OCI-LY7 (cell line): ENCODE results near the gene SLC37A2. TPM values are rescaled to one million over a fixed set of nuclear protein-coding genes. Genes with fewer than 3 reads are reported as not detected.
A peak's percentile ranks its signal among the peaks of the same experiment; 100 is the strongest.

ENCODE experiments used
- BruUV-seq: library from RNA; stranded (reverse); fragments of 400-500 nt; replicated peaks from 2 replicates; lab custom pipeline; 2021; lab: Mats Ljungman, UMichigan
- CTCF ChIA-PET: fragments of 300-600 bp; sonication (Branson Sonifier 250); formaldehyde crosslinking; loops from one replicate; lab custom pipeline; 2022; ENCODE audit warnings: antibody characterized with exemption; ENCODE audit not compliant: unreplicated experiment; lab: Charles Lee
- POLR2A ChIA-PET: fragments of 300-600 bp; sonication (Branson Sonifier 250); formaldehyde crosslinking; loops from one replicate; lab custom pipeline; 2022; ENCODE audit warnings: antibody characterized with exemption; lab: Charles Lee
- DNase-seq: peaks from one replicate; pipeline ENCODE4 v3.0.0-alpha.2; 2015; ENCODE audit warnings: low spot score
- H2AFZ ChIP-seq: fragments of 200-600 bp; sonication (generic), shearing (Covaris generic); 2 replicates; pipeline ENCODE4 v1.6.1; 2014; ENCODE audit warnings: mild to moderate bottlenecking, antibody characterized with exemption, low read length, moderate library complexity
- H3K27ac ChIP-seq: fragments of 200-600 bp; sonication (generic); 2 replicates; pipeline ENCODE4 v1.5.1; 2014; ENCODE audit warnings: mixed run types, low read depth, mild to moderate bottlenecking, moderate library complexity, low read length, inconsistent platforms; ENCODE audit not compliant: poor library complexity, severe bottlenecking
- H3K36me3 ChIP-seq: fragments of 200-600 bp; sonication (generic); 2 replicates; pipeline ENCODE4 v1.6.1; 2014; ENCODE audit warnings: mild to moderate bottlenecking, antibody characterized with exemption, low read length, moderate library complexity, mixed read lengths; ENCODE audit not compliant: insufficient read depth
- H3K4me1 ChIP-seq: fragments of 200-600 bp; sonication (generic); 2 replicates; pipeline ENCODE4 v1.5.1; 2014; ENCODE audit warnings: mild to moderate bottlenecking, low read length; ENCODE audit not compliant: insufficient read depth, poor library complexity, severe bottlenecking
- H3K4me2 ChIP-seq: fragments of 200-600 bp; sonication (generic); 2 replicates; pipeline ENCODE4 v1.6.1; 2014; ENCODE audit warnings: mild to moderate bottlenecking, low read length
- H3K4me3 ChIP-seq: fragments of 200-600 bp; sonication (generic); 2 replicates; pipeline ENCODE4 v1.5.1; 2014; ENCODE audit warnings: mild to moderate bottlenecking, low read depth, low read length; ENCODE audit not compliant: poor library complexity, severe bottlenecking
- H3K79me2 ChIP-seq: fragments of 200-600 bp; sonication (generic); 2 replicates; pipeline ENCODE4 v1.6.1; 2016; ENCODE audit warnings: low read depth, mild to moderate bottlenecking, low read length, moderate library complexity, mixed read lengths; ENCODE audit not compliant: insufficient read depth
- H3K9me2 ChIP-seq: fragments of 200-600 bp; sonication (generic); 2 replicates; pipeline ENCODE4 v1.6.1; 2016; ENCODE audit warnings: mild to moderate bottlenecking, low read length, mixed read lengths; ENCODE audit not compliant: insufficient read depth
- H3K9me3 ChIP-seq: fragments of 200-600 bp; sonication (generic); 2 replicates; pipeline ENCODE4 v1.6.1; 2014; ENCODE audit warnings: mild to moderate bottlenecking, mixed run types, low read length, mixed read lengths
- H4K20me1 ChIP-seq: fragments of 200-600 bp; sonication (generic); 2 replicates; pipeline ENCODE4 v1.6.1; 2014; ENCODE audit warnings: mild to moderate bottlenecking, antibody characterized with exemption, low read length, moderate library complexity, mixed read lengths; ENCODE audit not compliant: insufficient read depth
- EZH2phosphoT487 ChIP-seq: fragments of 200-600 bp; sonication (generic); IDR thresholded peaks from 2 replicates; pipeline ENCODE4 v1.6.1; 2018; ENCODE audit warnings: low read depth, borderline replicate concordance, mild to moderate bottlenecking, mixed run types, antibody characterized with exemption, low read length, moderate library complexity, mixed read lengths
- intact Hi-C: fragments of 100-400 bp; cut with micrococcal nuclease; formaldehyde crosslinking; loops from one replicate; pipeline ENCODE4 v1.10.0; 2022; ENCODE audit not compliant: unreplicated experiment
- total RNA-seq, 2 experiments: library from RNA; depleted of rRNA in 1 of 2; stranded (reverse); fragments of >200 nt in 1 of 2; shearing (Covaris generic) in 1 of 2; gene quantifications; 2 replicates each; pipeline ENCODE4 v1.2.3, GENCODE V29; 2014 to 2022
- TF ChIP-seq, protein P1 (sequence below): fragments of 200-600 bp; sonication (generic); conservative IDR thresholded peaks from 2 replicates; pipeline ENCODE4 v1.5.1; 2014; ENCODE audit warnings: mild to moderate bottlenecking, antibody characterized with exemption, low read length, moderate library complexity, mixed read lengths

Gene SLC37A2
- total RNA-seq, 2 experiments from 2014 or later, result 0.57 to 0.93 TPM

- no peaks in the 10 kb centered on the region for H3K9me2 ChIP-seq
- H3K4me1 ChIP-seq, result peaks cover 45% of the 10 kb centered on the region
- POLR2A ChIA-PET, result interaction anchor here (0.5 to 3.8 kb wide), 6 partner anchors 16 to 1327 kb away, joined by 3 to 15 read pairs (median 4); partner anchors contain the start of gene TMEM218
- intact Hi-C loops, result loop anchor here (5.0 kb wide), 1 partner anchor 41 kb away; the partner anchor contains the start of gene TMEM218
- peak overlapping the region; percentile 77 for H3K4me2 ChIP-seq
- H3K79me2 ChIP-seq, result no peaks in the 10 kb centered on the region
- H3K4me3 ChIP-seq, result no peak overlapping the region
- no peak overlapping the region for H3K27ac ChIP-seq
- TF ChIP-seq EZH2phosphoT487, result no peak
- TF ChIP-seq, protein P1, sequence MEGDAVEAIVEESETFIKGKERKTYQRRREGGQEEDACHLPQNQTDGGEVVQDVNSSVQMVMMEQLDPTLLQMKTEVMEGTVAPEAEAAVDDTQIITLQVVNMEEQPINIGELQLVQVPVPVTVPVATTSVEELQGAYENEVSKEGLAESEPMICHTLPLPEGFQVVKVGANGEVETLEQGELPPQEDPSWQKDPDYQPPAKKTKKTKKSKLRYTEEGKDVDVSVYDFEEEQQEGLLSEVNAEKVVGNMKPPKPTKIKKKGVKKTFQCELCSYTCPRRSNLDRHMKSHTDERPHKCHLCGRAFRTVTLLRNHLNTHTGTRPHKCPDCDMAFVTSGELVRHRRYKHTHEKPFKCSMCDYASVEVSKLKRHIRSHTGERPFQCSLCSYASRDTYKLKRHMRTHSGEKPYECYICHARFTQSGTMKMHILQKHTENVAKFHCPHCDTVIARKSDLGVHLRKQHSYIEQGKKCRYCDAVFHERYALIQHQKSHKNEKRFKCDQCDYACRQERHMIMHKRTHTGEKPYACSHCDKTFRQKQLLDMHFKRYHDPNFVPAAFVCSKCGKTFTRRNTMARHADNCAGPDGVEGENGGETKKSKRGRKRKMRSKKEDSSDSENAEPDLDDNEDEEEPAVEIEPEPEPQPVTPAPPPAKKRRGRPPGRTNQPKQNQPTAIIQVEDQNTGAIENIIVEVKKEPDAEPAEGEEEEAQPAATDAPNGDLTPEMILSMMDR, result no peak
- H3K36me3 ChIP-seq, result no peaks in the 10 kb centered on the region
- DNase-seq, result no peak
- no TSS peak for BruUV-seq
- no peaks in the 10 kb centered on the region for H3K9me3 ChIP-seq
- CTCF ChIA-PET, result interaction anchor here (0.6 to 1.4 kb wide), 3 partner anchors 20 to 53 kb away, joined by 3 to 5 read pairs (median 3); no protein-coding TSS in a partner anchor
- H4K20me1 ChIP-seq, result no peaks in the 10 kb centered on the region
- peak overlapping the region; percentile 27; the same call in 1 of the 2 replicates for H2AFZ ChIP-seq
These were observed 8.3 kb downstream of the SLC37A2 start for GRCh38 chr11:125071435-125071834.

GRCh38 chr11:125071846-125072217 lies 8.7 kb downstream of the SLC37A2 start:
- H3K27ac ChIP-seq, result peak overlapping the region; percentile 64
- H3K4me3 ChIP-seq, result peak overlapping the region; percentile 31
- TF ChIP-seq, protein P1, result no peak
- no peak for TF ChIP-seq EZH2phosphoT487
- H3K79me2 ChIP-seq, result no peaks in the 10 kb centered on the region
- DNase-seq, result peak; percentile 12
- ChIA-PET POLR2A (interaction anchor here (0.5 to 3.8 kb wide), 10 partner anchors 8 to 274 kb away, joined by 3 to 15 read pairs (median 4); partner anchors contain the start of gene TMEM218), CTCF (interaction anchor here (0.6 to 1.4 kb wide), 4 partner anchors 19 to 117 kb away, joined by 3 to 7 read pairs (median 4); no protein-coding TSS in a partner anchor)
- peak overlapping the region; percentile 72; the same call in 1 of the 2 replicates for H2AFZ ChIP-seq
- H3K9me3 ChIP-seq, result no peaks in the 10 kb centered on the region
- intact Hi-C loops, result loop anchor here (2.0 to 5.0 kb wide), 2 partner anchors 40 to 117 kb away; partner anchors contain the start of genes CCDC15 and TMEM218
- H3K4me2 ChIP-seq, result peak overlapping the region; percentile 77
- no peaks in the 10 kb centered on the region for H3K36me3 ChIP-seq
- H4K20me1 ChIP-seq, result no peaks in the 10 kb centered on the region
- H3K9me2 ChIP-seq, result no peaks in the 10 kb centered on the region
- no TSS peak for BruUV-seq
- peaks cover 45% of the 10 kb centered on the region for H3K4me1 ChIP-seq
